GM21723 (cell line): ENCODE results near the gene PGP.

Experiments used
- ATAC-seq: cut with Tn5 transposase; IDR thresholded peaks from one replicate; pipeline ENCODE4 v1.9.1; 2021; ENCODE audit warnings: mild to moderate bottlenecking, moderate library complexity; ENCODE audit not compliant: unreplicated experiment

Gene PGP

DNA sequence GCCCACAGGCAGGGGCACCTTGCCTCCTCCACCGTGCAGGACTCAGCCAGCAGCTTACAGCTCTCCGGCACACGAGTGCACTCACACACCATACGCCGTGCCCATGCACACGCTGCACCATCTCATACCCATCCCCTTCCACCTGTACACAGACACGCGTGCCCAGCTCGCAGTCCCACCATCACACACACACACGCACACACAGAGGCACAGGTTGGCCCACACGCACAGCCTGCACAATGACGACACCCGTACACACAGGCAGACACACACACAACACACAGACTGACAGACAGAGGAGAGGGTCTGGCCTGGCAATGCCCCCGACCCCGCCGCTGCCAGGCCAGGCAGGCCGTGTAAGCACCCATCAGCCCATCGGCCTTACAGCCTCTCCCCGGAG is 30.3 kb downstream of the PGP start:
- ATAC-seq, result no peak

DNA sequence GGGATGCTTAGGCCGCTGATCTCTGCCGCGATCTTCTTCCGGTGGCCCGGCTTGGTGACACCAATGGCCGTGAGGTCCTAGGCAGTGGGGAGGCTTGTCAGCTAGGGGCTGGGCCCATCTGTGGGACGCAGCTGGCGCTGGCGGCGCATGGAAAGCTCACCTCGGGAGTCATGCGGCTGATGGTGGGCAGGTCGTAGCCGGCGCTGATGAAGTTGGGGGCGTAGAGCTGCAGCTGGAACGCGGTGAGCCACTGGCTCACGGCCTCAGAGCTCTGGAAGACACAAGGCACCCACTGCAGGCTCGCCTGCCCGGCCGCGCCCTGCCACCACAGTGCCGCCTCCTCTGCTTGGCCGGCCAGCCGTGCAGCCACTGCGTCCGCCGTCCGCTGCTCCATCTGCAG is 31.0 kb downstream of the PGP start:
- ATAC-seq, result no peak

DNA sequence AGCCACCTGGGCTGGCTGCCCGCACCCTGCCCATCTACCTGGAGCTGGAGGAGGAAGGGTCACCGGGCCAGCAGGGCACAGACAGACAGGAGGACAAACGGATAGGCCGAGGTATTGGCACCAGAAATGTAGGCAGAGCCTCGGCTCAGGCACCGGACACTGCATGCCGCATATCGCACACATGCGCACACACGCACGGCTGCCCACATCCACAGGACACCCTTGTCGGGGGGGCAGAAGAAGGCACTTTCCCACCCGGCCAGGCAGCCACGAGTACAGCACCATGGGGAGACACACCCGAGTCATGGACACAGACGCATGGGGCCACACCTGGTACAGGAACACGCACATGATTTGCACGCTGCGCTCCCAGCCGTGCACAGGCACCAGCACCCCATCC is 32.7 kb downstream of the PGP start:
- no peak for ATAC-seq

DNA sequence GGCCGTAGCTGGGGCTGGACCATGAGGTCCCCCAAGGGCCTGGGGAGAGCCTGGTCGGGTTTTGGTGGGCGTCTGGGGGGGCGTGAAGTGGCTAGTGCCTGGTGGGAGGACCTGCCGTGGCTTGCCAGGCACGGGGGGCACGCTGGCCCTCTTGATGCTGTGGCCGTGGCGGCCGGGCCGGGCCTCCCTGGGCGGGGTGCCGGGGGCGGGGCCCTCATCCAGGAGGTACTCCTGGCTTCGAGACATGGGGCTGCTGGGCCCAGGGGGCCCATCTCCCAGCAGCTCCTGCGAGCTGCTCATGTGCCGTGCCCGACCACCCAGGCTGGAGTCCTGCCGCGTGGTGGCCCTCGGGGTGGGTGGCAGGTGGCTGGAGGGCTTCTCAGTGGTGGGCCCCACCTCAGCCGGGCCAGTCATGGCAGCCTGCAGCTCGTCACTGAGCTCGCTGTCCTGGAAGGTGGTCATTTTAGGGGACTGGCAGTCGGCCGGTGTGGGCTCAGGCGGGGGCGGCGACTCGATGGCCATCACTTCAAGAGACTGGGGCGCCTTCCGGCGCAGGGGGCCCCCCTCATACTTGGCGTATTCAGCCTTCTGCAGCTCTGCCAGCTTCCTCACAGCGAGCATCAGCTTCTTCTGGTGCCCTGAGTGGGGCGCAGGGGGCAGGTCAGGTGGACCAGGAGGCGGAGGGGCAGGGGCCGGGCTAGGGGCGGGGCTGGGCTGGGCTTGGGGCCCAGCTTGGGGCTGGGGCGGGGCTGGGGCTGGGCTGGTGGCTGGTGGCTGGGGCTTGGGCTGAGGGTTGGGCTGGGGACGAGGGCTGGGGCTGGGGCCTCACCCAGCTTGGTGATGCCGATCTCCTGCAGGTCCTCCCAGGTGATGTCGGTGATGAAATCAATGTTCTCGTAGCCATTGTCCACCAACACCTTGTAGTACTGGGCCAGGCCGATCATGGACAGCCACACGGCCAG is 33.4 kb downstream of the PGP start:
- no peak for ATAC-seq

DNA sequence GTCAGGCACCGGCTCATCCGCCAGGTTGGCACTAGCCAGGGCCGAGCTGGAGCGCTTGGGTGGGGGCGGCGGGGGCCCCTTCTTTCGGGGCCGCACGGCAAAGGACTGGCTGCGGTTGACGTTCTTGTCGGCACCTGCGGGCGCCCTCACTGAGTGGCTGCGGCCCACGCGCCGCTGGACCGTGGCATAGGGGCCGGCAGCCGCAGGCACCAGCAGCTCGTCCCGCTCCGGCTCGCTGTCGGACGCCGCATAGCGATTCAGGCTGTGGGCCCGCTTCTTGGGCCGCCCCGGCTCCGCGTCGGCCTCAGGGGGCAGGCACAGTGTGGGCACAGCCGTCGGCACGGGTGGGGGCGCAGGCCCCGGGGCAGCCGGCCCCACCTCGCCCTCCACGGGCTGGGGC is 34.2 kb downstream of the PGP start:
- ATAC-seq, result no peak

DNA sequence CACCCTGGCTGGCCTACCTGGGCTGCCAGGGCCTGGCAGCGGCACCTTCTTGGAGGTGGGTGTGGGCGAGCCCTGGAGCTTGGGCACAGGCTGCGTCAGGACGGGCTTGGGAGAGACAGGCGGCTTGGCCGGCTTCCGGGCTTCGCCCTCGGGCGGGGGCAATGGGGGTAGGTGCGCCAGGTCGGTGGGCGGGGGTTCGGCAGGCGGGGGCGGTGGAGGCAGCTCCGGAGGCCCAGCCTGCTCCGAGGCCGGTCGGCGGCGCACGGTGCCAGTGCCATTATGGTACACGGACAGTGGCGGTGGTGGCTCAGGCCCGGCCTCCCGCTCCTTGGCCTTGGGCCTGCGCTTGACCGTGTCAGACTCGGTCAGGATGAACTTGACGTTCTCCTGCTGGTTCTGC is 35.1 kb downstream of the PGP start:
- no peak for ATAC-seq

DNA sequence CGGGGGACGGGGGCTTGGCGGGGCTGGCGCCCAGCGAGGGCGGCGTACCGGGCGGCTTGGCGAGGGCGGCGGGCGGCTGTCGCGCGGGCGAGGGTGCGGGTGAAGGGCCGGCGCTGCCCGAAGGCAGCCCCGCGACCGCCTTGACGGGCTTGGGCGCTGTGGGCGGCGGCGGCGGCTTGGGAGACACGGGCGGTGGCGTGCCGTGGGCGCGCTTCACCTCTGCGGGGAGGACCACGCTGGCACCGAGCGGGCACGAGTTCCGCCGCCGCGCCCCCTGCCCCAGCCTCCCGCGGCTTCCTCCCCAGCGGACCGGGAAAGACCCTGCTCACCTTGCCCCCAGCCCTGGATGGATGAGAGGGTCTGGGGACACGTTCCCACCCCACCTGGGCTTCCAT is 35.5 kb downstream of the PGP start:
- ATAC-seq, result no peak

DNA sequence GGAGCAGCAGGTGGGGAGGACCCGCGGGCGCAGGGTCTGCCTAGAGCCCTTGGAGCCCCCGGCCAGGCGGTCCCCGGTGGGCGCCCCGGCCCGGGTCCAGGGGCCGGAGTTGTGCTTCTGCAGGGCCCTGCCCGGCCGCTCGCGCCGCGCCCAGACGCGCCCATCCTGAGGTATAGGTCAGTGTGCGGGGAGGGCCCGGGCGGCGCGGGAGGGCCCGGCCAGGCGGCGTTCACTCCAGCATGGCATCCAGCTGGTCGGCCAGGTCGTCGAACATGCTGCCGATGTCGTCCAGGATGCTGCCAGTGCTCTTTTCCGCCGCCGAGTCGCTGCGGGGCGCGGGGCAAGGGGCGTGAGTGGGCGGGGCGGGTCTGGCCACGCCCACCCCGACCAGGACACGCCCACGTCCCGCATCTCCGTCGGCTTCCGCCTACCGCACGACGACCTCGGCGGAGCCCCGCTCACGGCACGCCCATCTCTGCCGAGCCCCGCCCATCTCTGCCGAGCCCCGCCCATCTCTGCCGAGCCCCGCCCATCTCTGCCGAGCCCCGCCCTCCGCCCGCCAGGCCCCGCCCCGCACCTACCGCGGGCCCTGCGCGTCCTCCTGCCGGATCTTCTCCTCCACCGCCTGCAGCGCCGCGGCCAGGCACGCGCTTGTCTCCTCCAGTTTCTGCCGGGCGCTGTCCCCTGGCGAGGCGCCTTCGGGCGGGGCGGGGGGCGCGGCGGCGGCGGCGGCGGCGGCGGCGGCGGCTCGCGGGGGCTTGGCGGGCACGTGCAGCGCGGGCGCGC is 36.1 kb downstream of the PGP start:
- ATAC-seq, result no peak

DNA sequence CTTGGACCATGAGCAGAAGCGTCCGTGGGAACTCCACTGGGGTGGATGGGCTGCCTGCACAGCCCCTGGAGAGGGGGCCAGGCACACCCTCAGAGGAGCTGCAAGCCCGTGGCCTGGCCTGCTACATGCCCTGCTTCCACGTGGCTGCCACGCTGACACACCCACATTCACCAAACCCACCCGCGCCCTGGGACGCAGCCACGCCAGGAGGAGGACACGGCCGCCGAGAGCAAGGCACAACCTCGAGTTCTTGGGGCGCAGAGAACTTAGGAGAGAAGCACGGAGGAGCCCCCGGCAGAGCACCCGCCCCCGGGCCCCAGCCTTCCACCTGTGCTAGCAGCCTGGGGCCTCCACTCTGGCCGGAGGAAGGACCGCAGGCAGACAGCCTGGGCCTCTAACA is 37.1 kb downstream of the PGP start:
- ATAC-seq, result no peak

DNA sequence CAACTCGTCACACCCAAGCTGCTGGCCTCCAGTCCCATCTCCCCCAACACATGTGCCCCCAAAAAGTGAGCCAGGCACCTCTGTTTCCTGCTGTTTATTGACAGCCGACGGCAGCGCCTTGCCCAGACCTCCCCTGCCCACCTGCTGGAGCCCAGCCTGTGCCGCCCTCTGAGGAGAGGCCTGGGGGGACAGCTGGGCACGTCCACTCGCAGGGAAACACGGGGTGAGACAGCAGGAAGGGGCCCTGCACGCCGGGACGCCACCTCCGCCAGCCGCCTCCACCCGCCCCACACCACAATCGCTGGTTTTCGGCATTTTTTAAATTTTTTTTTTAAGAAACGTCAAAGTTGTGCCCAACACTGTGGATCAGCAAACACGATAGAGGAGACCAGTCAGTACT is 37.5 kb downstream of the PGP start:
- no peak for ATAC-seq

DNA sequence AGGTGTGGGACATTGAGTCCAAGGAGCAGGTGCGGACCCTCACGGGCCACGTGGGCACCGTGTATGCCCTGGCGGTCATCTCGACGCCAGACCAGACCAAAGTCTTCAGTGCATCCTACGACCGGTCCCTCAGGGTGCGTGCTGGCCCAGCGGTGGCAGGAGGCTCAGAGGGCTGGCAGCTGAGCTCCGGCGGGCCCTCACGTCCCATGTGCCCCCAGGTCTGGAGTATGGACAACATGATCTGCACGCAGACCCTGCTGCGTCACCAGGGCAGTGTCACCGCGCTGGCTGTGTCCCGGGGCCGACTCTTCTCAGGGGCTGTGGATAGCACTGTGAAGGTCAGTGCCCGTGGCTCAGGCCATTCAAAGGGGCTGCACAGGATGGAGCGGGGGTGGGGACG is 38.6 kb downstream of the PGP start:
- no peak for ATAC-seq

DNA sequence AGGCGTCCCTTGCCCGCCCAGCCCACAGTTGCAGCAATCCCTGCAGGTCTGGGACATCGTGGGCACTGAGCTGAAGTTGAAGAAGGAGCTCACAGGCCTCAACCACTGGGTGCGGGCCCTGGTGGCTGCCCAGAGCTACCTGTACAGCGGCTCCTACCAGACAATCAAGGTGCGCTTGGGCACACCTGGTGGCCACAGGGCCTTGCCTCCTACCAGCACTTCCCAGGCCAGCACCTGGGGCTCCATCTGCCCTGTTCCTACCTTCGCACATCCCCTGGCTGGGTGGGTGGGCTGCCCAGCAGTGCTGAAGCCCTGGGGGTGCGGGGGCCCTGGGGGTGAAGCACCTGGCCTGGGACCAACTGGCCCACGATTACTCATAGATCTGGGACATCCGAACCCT is 39.2 kb downstream of the PGP start:
- no peak for ATAC-seq

DNA sequence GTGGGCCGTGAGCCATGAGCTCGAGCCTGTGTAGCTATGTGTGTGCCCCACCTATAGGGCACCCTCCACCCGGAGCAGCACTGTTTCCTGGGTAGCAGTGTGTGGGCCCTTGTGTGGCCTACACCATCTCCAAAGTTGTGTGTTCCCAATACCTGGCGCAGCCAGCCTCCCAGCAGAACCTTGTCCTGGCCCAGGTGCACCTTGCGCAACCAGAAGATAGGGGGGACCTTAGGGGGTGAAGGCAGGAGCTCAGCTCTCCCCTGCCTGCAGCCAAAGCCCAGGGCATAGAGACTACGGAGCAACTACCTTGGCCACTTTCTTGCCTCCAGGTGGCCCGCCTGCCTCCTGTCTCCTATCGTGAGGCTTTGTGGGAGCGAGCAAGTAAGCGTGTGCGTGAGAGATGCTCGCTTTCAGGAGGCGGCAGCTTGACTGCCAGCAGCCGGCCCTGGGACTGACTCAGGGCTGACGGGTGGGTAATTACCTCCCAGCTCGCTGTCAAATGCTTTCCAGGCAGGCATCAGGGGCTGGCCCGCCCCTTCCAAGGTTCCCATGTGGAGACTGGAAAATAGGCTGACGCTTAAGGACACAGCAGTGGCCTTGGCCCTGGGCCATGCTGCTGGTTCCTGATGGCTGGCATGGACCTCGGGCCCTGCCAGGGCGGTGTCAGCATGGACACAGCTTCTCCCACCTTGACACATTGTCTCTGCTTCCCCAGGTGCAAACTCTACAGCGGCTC is 40.1 kb downstream of the PGP start:
- ATAC-seq, result no peak

DNA sequence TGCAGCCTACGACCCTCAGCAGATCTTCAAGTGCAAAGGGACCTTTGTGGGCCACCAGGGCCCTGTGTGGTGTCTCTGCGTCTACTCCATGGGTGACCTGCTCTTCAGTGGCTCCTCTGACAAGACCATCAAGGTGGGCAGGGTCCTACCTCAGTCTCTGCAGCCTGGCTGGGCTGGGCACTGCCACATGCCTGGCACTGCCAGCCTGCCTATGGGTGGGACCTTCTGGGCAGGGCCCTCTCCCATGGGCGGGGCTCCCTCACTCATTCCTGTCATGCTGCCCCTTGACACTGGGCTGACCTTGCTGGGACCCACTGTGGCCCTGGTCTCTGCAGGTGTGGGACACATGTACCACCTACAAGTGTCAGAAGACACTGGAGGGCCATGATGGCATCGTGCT is 40.7 kb downstream of the PGP start:
- ATAC-seq, result no peak

DNA sequence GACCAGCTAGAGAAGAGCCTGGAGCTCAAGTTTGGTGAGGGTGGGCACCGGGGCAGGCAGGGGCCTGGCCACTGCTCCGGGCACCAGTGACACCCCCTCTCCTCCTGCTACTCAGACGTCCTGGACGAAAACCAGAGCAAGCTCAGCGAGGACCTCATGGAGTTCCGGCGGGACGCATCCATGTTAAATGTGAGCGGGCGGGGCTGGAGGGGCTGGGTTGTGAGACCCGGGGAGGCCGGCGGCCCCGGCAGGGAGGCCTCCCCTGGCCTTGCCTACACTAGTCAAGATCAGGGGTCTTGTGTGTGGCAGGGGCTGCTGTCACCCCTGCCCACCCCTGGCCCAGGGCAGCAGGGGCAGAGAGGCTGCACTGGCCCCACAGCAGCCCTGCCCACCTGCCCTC is 41.3 kb downstream of the PGP start:
- ATAC-seq, result no peak

DNA sequence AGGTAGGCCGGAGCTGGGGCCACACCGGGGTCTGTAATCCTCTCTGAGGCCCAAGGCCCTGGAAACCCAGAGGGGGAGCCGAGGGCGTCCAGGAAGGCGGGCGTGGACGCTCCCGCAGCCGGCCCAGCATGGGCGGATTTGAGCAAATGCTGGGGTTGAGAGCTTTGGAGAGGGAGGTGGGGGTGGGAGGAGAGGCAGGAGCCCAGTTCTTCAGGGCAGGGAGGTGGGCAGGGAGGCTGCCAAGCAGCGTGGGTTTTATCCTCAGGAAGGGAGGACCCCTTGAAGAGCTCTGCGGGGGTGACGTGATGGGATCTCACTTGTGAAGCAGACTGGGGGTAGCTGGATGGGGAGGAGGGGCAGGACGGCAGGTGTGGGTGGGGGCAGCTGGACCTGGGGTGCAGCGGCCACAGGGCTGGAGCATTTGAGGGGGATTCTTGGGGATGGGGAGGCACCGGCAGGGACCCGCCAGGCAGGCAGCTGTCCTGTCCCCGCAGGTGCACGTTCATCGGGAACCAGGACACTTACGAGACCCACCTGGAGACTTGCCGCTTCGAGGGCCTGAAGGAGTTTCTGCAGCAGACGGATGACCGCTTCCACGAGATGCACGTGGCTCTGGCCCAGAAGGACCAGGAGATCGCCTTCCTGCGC is 41.8 kb downstream of the PGP start:
- ATAC-seq, result no peak

DNA sequence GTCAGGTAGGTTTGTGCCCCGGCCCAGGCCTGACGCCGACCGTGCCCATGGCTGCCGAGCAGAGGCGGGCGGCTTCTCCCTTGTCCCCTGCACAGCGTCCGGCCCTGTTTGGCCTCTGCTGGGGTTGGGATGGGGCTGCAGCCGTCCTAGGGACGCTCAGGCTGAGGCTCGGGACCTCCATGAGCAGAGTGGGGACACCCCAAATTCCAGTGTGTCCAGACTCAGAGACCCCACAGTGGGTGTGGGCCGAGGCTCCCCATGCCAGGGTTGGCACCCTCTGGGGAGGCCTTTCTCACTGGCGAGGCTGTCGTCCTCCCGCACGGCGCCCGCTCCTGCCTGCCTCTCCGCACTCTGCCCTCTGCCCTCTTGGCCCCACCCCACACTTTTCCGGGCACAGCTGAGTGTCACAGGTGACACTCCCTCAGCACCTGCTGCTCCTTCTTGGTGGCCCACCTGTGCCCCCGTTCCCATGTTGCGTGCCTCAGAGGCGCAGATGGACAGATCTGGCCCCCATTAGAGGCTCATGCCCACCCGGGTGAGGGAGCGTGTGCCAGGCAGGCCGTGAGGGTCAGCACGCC is 43.0 kb downstream of the PGP start:
- ATAC-seq, result no peak

DNA sequence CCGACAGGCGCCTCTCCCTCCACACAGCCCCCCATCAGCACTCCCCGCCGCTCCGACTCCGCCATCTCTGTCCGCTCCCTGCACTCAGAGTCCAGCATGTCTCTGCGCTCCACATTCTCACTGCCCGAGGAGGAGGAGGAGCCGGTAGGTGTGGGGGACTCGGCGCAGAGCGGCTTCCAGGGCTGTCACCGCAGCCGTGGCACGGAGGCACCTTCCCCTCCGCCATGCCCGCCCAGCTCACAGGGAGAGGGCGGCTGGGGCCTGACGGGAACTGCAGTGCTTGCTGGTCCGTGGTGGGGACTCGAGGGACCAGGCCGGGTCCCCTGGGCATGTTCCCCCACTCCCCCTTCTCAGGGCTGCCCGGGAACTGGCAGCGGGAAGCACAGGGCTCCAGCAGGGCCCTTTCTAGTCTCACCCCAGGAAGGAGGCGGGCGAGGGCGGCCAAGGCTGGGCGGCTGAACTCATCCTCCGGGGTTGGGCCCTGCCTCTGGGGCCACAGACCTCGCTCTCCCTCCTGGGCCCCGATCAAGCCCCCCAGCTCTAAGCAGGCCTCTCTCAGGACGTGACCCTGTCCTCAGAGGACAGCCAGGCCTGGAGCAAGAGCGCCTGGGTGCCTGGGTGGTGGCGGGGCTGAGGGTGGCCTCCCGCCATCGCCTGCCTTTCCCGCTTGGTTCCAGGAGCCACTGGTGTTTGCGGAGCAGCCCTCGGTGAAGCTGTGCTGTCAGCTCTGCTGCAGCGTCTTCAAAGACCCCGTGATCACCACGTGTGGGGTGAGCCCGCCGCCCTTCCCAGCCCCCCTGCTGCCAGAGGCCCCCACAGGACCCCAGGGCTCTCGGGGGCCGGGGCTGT is 43.8 kb downstream of the PGP start:
- ATAC-seq, result no peak

DNA sequence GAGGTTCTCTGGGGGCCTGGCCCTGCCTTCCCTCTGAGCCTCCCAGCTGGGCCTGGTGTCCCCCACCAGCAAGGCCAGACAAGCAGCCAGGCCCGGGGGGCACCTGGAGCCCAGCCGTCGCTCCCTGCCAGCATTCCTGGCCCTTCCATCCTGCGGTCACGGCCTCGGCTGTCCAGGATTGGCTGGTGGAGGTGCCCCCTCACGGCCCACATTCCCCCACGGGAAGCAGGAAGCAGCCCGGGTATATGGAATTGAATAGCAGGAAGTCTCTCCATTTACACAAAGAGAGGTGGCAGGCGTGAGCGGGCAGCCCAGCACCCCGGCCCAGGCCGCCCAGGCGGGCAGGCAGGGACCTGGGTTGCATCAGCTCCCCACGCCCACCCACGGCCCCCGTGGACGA is 44.6 kb downstream of the PGP start:
- no peak for ATAC-seq
